Activated CD8-positive, alpha-beta memory T cell treated with anti-CD3 and anti-CD28 coated beads, Interleukin-2, amount 50 U/mL, for 1 hour (primary cell): Measurements from ENCODE around the gene IMMP1L.

Source experiments
- DNase-seq: peaks from one replicate; pipeline ENCODE4 v3.0.0-alpha.2; 2020; ENCODE audit errors: extremely low read depth

Gene IMMP1L

GRCh38 chr11:31397239-31397834 lies 112.1 kb downstream of the IMMP1L start:
- no peak for DNase-seq

- DNase-seq = no peak
These were observed 122.0 kb downstream of the IMMP1L start for GRCh38 chr11:31387379-31387778.

GRCh38 chr11:31383116-31383515 lies 126.3 kb downstream of the IMMP1L start:
- no peak for DNase-seq
